HL-60 (cell line): ENCODE results near the gene MYOZ2.

Experiments used
- GABPA ChIP-seq: IDR thresholded peaks from 2 replicates; pipeline ENCODE4 v1.6.1; 2012; ENCODE audit warnings: low read depth
- POLR2AphosphoS5 ChIP-seq: IDR thresholded peaks from 2 replicates; pipeline ENCODE4 v1.6.1; 2012; ENCODE audit warnings: low read depth
- SPI1 ChIP-seq: IDR thresholded peaks from 2 replicates; pipeline ENCODE4 v1.6.1; 2012; ENCODE audit warnings: low read depth, mild to moderate bottlenecking, borderline replicate concordance
- TF ChIP-seq, protein P1 (sequence below): IDR thresholded peaks from one replicate; pipeline ENCODE4 v1.5.1; 2011; ENCODE audit warnings: low read length, control low read depth, inconsistent platforms; ENCODE audit not compliant: insufficient read depth

DNA sequence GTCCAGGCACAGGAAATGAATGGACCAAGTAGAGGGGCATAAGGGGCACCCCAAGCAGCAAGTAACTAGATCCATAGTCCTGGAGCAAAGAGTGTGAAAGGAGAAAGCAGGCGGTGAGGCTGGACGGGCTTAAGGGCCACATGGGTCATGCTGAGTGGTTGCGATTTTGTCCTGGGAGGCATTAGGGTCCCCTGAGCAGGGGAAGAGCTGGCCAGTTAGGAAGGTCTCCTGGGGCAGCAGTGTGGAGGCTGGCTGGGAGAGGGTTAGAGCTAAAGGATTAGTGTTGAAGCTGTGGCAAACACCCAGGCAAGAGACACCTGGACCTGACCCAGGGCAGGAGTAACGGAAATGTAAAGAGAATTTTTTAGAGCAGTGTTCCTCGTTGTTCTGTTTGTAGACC, 26.5 kb downstream of the MYOZ2 start:
- TF ChIP-seq, protein P1, sequence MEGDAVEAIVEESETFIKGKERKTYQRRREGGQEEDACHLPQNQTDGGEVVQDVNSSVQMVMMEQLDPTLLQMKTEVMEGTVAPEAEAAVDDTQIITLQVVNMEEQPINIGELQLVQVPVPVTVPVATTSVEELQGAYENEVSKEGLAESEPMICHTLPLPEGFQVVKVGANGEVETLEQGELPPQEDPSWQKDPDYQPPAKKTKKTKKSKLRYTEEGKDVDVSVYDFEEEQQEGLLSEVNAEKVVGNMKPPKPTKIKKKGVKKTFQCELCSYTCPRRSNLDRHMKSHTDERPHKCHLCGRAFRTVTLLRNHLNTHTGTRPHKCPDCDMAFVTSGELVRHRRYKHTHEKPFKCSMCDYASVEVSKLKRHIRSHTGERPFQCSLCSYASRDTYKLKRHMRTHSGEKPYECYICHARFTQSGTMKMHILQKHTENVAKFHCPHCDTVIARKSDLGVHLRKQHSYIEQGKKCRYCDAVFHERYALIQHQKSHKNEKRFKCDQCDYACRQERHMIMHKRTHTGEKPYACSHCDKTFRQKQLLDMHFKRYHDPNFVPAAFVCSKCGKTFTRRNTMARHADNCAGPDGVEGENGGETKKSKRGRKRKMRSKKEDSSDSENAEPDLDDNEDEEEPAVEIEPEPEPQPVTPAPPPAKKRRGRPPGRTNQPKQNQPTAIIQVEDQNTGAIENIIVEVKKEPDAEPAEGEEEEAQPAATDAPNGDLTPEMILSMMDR, result no peak
- TF ChIP-seq GABPA, result no peak
- no peak for TF ChIP-seq POLR2AphosphoS5
- TF ChIP-seq SPI1, result no peak
